Activated T-helper 1 cell treated with anti-CD3 and anti-CD28 coated beads, Interleukin-2, amount 50 U/mL, for 16 hours (primary cell): ENCODE data around the gene MAP7D3.
"Not testable (repeated sequence)": the region's sequence is repeated elsewhere in the genome, so short reads cannot be mapped to it uniquely, and the experiment has no call there.

Experiments used
- DNase-seq, 2 donors: peaks; one replicate each; pipeline ENCODE4 v3.0.0-alpha.2; 2020; ENCODE audit warnings: low read depth in 1 of 2, low spot score in 1 of 2

MAP7D3 gene

GRCh38 chrX:136186023-136186413, 65.2 kb downstream of the MAP7D3 start:
- DNase-seq = no peak

GRCh38 chrX:136185401-136186022, 65.7 kb downstream of the MAP7D3 start:
- no peak for DNase-seq

DNA sequence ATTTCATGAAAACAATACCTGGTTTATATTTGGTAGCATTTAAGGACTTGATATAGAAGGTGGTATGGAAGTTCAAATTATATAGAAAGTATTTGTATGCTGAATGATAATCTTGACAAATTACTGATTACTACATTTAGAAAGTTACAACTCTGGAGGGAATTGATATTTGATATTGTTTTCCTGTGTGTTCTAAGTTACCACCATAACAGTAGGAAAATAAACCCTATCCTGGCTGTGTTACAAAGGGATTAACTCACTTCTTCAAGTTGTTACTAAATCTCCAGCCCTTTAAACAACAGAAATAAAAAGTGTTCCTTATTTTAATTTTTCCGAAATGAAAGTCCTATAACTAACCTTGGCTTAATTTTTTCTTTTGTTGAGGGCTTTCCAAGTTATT, 67.3 kb downstream of the MAP7D3 start:
- DNase-seq = no peak

DNA sequence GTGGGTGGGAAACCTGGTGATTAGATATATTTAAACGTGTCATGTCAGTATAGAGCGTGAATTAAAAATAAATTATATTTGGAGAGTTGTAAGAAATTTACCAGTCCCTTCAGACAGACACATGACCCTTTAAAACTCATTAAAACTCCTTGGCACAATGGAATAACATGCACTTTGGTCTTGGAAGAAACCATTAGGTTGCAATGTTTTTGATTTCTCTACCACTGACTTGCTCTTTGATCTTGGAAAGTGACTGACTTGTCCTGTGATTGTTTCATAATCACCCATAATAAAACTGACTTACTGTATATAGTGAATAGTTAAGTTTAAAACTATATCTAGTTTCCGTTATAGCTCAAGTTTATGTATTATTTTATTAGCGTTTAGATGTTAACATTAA, 68.0 kb downstream of the MAP7D3 start:
- DNase-seq = no peak

GRCh38 chrX:136182414-136182813, 68.8 kb downstream of the MAP7D3 start:
- no peak for DNase-seq

DNA sequence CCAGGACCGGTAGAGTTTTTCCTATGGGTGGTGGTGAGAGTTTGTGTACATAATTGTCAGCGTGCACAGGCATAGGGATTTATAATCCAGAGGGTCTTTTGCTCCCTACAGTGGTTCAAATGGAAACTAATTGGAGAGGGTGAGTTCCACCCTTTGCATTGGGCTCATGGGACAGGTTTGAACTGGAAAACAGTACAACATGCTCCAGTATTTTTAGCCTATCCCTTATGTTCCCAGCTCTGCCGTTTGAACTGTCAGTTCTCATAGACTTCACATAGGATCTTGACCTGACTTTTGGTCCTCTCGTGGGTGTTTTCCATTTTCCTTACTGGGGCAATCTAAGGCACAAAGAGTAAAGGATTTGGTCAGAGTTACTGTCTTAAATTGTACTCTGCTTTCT, 72.1 kb downstream of the MAP7D3 start:
- DNase-seq = no peak

DNA sequence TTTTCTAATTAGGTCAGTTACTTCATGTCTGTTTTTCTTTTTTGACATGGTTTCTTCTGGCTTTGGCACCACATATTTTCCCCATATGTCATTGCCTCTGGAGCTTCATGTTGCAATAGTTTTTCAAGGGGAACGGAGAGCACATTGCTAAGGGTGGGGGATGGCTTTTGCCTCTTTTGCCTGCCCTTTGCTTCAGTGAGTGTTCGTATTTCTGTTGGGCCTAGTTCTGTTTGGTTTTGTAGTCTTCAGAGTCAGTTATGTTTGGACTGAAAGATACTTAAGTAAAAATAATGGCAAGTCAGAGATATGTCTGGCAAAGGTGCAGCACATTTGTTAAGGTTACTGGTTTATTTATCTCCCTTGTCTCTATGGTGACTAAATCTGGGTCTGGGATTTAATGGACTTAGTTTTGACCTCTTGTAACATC, 74.8 kb downstream of the MAP7D3 start:
- DNase-seq = no peak

GRCh38 chrX:136171420-136171819, 79.8 kb downstream of the MAP7D3 start:
- no peak for DNase-seq

DNA sequence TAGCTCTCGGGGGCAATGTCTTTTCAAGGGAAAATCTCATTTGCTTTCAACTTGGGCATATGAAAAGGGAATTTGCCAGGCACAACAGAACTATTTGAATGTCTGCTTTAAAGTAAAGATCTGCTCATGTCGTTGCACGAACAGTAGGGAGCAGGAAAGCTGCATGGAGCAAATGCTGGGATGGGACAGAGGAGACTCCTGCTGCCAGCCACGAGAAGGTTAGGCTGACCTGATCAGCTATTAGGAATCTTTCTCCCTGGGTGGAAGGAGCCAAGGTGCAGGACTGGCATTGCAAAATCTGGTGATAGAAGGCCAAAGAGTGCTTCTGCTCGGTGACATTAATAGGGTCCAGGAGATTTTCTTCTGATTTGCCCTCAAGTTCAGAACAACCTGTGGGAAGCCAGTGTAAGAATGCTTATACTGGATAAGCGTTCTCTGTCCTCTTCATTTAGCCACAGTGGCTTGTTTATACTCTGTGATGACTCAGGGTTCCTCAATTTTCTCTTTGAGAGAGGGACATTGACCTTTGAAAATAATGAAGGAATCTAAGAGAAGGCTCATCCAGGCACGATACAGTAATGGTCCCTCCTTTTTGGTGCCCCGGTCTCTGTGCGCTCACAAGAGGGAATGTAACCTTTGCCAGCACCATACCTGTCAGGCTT, 80.9 kb downstream of the MAP7D3 start:
- DNase-seq = no peak

GRCh38 chrX:136168929-136169735, 82.1 kb downstream of the MAP7D3 start:
- DNase-seq = no peak

GRCh38 chrX:136167989-136168388, 83.2 kb downstream of the MAP7D3 start:
- not testable (repeated sequence) for DNase-seq

DNA sequence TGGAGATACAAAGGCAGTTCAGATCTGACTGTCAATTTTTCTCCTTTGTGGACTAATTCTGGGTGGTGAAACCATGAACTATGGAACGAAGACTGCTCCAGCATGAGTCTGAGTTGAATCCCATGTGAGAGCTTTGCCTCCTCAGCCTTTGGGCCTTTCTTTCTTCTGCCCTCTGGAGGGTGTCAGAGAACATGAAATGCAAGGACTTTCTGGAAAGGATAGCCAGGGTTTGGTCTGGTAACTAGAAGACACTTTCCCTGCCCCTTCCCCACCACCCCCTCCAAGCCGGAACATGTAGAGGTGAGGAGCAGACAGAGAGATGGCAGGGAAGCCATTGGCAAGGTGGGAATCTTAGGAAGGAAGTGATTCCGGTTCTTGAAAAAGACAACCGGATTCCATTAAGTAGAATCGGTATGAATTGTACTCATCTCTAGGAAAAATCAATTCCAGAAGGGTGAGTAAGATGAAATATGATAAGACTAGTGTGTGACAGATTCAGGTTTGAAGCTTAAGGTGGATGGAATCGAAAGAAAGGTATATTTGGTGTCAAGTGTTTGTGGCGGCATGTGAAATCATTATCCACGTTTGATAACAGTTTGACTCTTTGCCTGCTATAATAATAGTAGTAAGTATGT, 84.9 kb downstream of the MAP7D3 start:
- no peak for DNase-seq

DNA sequence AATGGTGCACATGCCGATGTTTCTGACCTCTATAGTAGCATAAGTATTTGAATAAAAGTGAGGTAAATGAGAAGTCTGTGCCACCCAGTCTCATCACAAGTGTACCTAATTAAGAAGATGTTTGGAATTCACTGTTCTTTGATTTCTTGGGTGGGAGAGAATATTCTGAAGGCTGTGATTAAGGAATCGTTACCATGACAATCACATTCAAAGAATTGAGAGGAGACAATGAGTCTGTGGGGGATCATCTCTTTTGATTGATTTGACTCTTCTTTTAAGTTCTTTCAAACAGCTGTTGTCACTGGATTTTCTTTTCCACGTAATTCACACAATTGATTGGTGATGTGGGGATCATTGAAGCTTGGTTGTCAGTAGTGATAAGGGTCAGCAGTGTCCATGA, 85.8 kb downstream of the MAP7D3 start:
- no peak for DNase-seq

DNA sequence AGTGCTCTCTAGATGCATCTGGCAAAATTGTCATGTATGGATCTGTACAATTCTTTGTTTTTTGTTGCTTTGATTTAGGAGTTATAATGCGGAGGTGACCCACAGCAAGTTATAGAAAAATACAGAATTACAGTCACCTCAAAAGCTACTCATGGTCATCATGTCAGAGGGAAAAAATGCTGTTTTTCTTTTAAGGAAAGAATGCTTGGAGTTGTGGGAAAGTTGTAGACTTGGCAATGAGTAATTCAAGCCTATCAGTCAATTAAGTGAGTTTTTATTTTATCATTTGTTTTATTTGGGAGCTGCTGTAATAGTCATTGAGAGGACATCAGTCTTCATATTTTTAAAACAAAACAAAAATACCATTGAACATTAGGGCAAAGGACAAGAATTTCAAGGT, 87.5 kb downstream of the MAP7D3 start:
- DNase-seq = no peak
